GM19099 (cell line): ENCODE measurements around the gene AP5S1.

Source experiments
- POLR2A ChIP-seq: IDR thresholded peaks from 3 replicates; pipeline ENCODE4 v1.6.1; 2011; ENCODE audit warnings: low read depth; ENCODE audit not compliant: insufficient read length; ENCODE audit errors: extremely low read depth

Gene AP5S1

DNA sequence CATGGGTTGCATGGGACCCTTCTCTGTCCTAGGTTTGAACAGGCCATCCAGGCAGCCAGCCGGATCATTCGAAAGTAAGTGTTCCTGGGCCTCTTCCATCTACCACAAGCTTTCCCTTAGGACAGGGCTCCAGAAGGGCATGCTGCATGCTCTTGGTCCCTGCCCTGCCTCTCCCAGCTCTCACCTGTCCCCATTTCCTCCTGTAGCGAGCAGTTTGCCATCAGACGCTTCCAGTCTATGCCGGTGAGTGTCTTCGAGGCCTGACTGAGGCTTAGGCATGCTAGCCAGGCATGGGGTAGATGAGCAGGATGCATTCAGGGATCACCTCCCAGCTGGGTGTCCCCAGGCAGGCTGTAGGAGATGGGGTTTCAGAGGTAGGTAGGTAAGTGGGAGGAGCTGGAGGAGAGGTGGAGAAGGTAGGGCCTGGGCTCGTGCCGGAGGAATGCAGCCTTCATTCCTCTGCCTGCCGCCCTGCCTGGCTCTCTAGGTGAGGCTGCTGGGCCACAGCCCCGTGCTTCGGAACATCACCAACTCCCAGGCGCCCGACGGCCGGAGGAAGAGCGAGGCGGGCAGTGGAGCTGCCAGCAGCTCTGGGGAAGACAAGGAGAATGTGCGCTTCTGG, 20.0 kb upstream of the AP5S1 start:
- TF ChIP-seq POLR2A, result no peak

GRCh38 chr20:3800878-3801260, 19.5 kb upstream of the AP5S1 start:
- TF ChIP-seq POLR2A, result no peak

DNA sequence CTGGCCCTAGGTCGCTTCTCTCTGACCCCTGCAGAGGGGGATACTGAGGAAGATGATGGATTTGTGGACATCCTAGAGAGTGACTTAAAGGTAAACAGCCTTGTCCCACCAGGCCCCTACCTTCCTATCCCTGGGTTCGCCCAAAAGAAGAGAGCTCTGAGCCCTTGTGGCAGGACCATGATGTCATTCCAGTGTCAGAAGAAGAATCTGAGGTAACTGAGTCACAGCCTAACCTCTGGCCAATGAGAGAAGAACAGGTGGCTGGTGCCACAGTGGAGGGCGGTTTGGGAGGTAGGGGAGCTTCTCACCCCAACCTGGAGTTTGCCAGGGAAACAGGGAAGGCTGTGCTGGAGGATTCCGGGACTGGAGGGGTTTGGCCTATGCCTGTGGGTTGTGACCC, 19.0 kb upstream of the AP5S1 start:
- TF ChIP-seq POLR2A, result no peak

- no peak for TF ChIP-seq POLR2A
Observed at GRCh38 chr20:3801846-3802245, 18.5 kb upstream of the AP5S1 start.

DNA sequence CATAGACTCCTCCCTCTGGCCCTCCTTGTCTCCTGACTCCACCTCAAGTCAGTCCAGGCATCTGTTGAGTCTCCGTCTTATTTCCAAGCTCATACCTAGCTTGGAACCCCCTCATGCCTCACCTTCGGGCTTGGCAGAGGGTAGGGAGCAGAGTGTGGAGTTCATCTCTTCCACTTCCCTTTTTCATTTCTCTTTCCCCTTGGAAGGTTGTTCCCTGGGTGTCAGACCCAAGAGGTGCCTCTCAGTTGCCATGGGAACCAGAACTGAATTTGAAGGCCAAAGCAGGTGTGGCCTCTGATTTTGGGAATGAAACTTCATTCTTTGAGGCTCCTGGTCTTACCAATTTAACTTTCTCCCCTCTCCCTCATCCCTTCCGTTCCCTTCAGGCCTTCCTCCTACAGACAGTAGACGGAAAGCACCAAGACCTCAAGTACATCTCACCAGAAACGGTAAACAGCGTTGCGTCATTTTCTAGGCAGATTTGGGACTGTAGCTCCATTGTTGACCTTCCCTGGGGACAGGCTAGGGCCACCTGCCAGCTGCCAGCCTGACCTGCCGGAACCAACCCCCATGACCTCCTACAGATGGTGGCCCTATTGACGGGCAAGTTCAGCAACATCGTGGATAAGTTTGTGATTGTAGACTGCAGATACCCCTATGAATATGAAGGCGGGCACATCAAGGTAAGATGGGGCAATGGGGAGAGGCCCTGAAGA, 17.7 kb upstream of the AP5S1 start:
- TF ChIP-seq POLR2A, result no peak

GRCh38 chr20:3803289-3803688, 17.1 kb upstream of the AP5S1 start:
- no peak for TF ChIP-seq POLR2A

GRCh38 chr20:3803854-3804253, 16.5 kb upstream of the AP5S1 start:
- no peak for TF ChIP-seq POLR2A

- no peak for TF ChIP-seq POLR2A
Observed at GRCh38 chr20:3804254-3804751, 16.0 kb upstream of the AP5S1 start.

DNA sequence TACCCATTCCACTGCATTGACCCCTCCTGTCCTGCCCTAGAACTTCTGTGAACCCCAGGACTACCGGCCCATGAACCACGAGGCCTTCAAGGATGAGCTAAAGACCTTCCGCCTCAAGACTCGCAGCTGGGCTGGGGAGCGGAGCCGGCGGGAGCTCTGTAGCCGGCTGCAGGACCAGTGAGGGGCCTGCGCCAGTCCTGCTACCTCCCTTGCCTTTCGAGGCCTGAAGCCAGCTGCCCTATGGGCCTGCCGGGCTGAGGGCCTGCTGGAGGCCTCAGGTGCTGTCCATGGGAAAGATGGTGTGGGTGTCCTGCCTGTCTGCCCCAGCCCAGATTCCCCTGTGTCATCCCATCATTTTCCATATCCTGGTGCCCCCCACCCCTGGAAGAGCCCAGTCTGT, 15.6 kb upstream of the AP5S1 start:
- TF ChIP-seq POLR2A, result no peak

DNA sequence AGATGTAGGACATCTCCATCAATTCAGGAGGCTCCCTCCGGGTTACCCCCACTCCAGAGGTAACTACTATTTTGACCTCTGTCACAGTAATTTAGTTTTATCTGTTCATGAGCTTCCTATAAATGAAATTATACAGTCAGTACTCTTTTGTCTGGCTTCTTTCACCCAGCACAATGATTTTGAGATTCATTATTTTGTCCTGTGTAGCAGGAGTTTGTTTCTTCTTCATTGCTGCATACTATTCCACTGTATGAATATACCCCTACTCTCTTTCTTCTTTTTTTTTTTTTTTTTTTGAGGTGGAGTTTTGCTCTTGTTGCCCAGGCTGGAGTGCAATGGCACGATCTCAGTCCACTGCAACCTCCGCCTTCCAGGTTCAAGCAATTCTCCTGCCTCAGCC, 11.8 kb upstream of the AP5S1 start:
- TF ChIP-seq POLR2A, result no peak

DNA sequence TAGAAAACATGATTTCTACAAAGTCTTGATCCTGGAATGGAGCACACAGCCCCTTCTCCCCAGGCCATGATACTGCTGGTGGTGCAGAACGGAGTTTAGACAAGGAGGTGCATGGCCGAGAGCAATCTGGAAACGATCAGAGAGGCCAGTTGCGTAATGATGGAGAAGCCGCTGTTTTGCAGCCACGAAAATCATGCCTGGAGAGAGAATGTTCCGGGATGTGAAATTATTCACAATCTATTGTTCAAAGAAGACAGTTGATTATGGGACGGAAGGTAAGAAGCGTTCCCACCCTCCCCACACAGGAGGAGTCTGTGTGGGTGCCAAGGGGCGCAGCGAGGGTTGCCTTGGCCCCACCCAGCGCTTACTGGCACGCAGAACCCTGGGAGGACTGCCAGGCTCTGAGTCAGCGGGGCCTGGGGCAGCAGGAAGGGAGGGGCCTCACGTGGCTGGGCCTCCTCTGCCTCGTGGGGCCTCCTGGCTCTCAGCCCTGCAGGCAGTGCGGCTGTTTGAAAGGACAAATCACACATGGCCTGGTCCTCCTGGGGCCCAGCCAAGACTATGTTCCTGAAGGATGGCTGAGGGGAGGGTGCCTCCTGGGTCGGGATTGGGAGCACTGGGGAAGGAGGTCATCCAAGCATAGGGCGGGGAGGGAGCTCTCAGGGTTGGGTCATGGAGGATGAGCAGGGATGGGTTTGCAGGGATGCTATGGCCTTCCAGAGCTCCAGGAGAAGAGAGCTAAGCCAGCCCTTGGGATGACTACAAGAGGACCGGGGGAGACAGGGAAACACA, 8.7 kb upstream of the AP5S1 start:
- TF ChIP-seq POLR2A, result no peak

DNA sequence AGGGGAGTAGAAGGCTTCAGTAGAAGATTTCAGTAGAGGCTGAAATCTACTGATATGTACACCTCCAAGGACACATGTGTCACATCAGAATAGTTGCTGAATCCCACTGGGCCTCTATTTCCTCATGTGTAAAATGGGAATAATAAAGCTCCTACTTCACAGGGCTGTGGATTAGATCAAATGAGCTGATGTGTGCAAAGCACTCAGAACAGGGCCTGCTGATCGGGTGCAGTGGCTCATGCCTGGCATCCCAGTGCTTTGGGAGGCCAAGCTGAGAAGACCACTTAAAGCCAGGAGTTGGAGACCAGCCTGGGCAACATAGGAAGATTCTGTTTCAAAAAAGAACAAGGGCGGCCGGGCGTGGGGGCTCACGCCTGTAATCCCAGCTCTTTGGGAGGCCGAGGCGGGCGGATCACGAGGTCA, 8.1 kb upstream of the AP5S1 start:
- TF ChIP-seq POLR2A, result no peak

DNA sequence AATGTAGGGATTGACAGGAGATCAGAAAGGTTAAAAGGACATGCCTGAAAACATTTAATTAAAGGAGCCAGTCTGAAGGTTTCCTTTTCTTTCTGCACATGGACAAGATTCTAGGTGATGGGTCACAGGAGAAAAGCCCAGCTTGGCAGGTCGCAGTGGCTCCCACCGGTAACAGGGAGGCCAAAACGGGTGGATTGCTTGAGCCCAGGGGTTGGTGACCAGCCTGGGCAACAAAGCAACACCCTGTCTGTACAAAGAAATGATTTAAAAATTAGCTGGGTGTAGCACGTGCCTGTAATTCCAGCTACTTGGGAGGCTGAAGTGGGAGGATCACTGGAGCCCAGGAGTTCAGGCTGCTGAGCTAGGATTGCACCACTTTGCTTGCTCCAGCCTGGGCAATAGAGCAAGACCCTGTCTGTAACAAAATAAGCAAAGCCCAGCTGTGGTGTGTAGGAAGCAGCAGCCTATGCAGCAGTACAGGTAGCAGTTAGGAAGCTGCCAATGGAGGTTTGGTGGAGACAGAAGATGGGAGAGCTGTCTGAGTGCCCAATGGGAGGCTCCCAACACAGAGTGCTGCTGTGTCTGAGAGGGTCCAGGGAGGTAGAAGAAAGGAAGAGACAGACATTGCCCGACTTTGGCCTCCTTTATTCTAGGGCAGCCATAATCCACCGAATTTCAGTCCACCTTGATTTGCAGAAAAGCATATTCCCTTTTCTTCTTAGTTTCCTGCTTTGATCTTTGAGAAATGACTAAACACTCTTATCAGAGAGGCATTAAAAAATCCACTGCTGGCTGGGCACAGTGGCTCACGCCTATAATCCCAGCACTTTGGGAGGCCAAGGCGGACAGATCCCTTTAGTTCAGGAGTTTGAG, 7.1 kb upstream of the AP5S1 start:
- no peak for TF ChIP-seq POLR2A

GRCh38 chr20:3813848-3814581, 6.3 kb upstream of the AP5S1 start:
- TF ChIP-seq POLR2A, result no peak
